Measurements from ENCODE around the gene AKAP13.

The AKAP13 gene

GRCh38 chr15:85726454-85726853, 346.1 kb downstream of the AKAP13 start:
- DNase-seq (ENCODE audit: low read depth in 2 of 2, low spot score in 1 of 2) = no peak

GRCh38 chr15:85727068-85727467, 346.7 kb downstream of the AKAP13 start:
- DNase-seq (ENCODE audit: low read depth in 2 of 2, low spot score in 1 of 2) = no peak

- DNase-seq (ENCODE audit: low read depth in 2 of 2, low spot score in 1 of 2) = no peak
These were observed 349.8 kb downstream of the AKAP13 start for GRCh38 chr15:85730001-85730820.

GRCh38 chr15:85733416-85733815, 353.0 kb downstream of the AKAP13 start:
- DNase-seq (ENCODE audit: low read depth in 2 of 2, low spot score in 1 of 2) = no peak

GRCh38 chr15:85737061-85737460, 356.7 kb downstream of the AKAP13 start:
- DNase-seq (ENCODE audit: low read depth in 2 of 2, low spot score in 1 of 2) = no peak

- DNase-seq (ENCODE audit: low read depth in 2 of 2, low spot score in 1 of 2) = no peak
These were observed 360.6 kb downstream of the AKAP13 start for GRCh38 chr15:85741021-85741421.

- DNase-seq (ENCODE audit: low read depth in 2 of 2, low spot score in 1 of 2) = no peak
These were observed 361.3 kb downstream of the AKAP13 start for GRCh38 chr15:85741662-85742061.

GRCh38 chr15:85742186-85742821, 361.9 kb downstream of the AKAP13 start:
- DNase-seq (ENCODE audit: low read depth in 2 of 2, low spot score in 1 of 2) = no peak

- no peak for DNase-seq (ENCODE audit: low read depth in 2 of 2, low spot score in 1 of 2)
These were observed 363.1 kb downstream of the AKAP13 start for GRCh38 chr15:85743392-85744055.

GRCh38 chr15:85744579-85744978, 364.2 kb downstream of the AKAP13 start:
- no peak for DNase-seq (ENCODE audit: low read depth in 2 of 2, low spot score in 1 of 2)

- DNase-seq (ENCODE audit: low read depth in 2 of 2, low spot score in 1 of 2) = no peak
These were observed 364.6 kb downstream of the AKAP13 start for GRCh38 chr15:85745023-85745422.

- no peak for DNase-seq (ENCODE audit: low read depth in 2 of 2, low spot score in 1 of 2)
These were observed 365.2 kb downstream of the AKAP13 start for GRCh38 chr15:85745525-85746150.

- no peak for DNase-seq (ENCODE audit: low read depth in 2 of 2, low spot score in 1 of 2)
These were observed 366.2 kb downstream of the AKAP13 start for GRCh38 chr15:85746641-85747040.

- no peak for DNase-seq (ENCODE audit: low read depth in 2 of 2, low spot score in 1 of 2)
These were observed 367.8 kb downstream of the AKAP13 start for GRCh38 chr15:85748176-85748575.

- no peak for DNase-seq (ENCODE audit: low read depth in 2 of 2, low spot score in 1 of 2)
These were observed 368.3 kb downstream of the AKAP13 start for GRCh38 chr15:85748729-85749128.

GRCh38 chr15:85749261-85750151, 369.1 kb downstream of the AKAP13 start:
- no peak for DNase-seq (ENCODE audit: low read depth in 2 of 2, low spot score in 1 of 2)

GRCh38 chr15:85750319-85751290, 370.2 kb downstream of the AKAP13 start:
- no peak for DNase-seq (ENCODE audit: low read depth in 2 of 2, low spot score in 1 of 2)

- no peak for DNase-seq (ENCODE audit: low read depth in 2 of 2, low spot score in 1 of 2)
These were observed 371.1 kb downstream of the AKAP13 start for GRCh38 chr15:85751291-85752123.

GRCh38 chr15:85752124-85752475, 371.7 kb downstream of the AKAP13 start:
- DNase-seq (ENCODE audit: low read depth in 2 of 2, low spot score in 1 of 2) = no peak

Measured in stimulated activated CD8-positive, alpha-beta memory T cell treated with anti-CD3 and anti-CD28 coated beads, Interleukin-4, amount 100 ng/mL, for 4 hours (primary cell).